GM23338 (cell line): Measurements from ENCODE around the gene RPL12. TPM values are rescaled to one million over a fixed set of nuclear protein-coding genes. Genes with fewer than 3 reads are reported as not detected.

Experiments used
- JUNB ChIP-seq: IDR thresholded peaks from one replicate; pipeline ENCODE4 v1.6.1; 2016; ENCODE audit warnings: antibody characterized with exemption; ENCODE audit not compliant: unreplicated experiment
- POLR2AphosphoS5 ChIP-seq: IDR thresholded peaks from 2 replicates; pipeline ENCODE4 v1.6.1; 2016; ENCODE audit warnings: antibody characterized with exemption, low read depth
- REST ChIP-seq: IDR thresholded peaks from one replicate; pipeline ENCODE4 v1.6.1; 2018; ENCODE audit warnings: antibody characterized with exemption; ENCODE audit not compliant: unreplicated experiment
- STAT1 ChIP-seq: IDR thresholded peaks from one replicate; pipeline ENCODE4 v1.6.1; 2016; ENCODE audit warnings: antibody characterized with exemption; ENCODE audit not compliant: unreplicated experiment
- ZNF114 ChIP-seq: fragments of 250-450 bp; sonication (Bioruptor Pico); IDR thresholded peaks from 2 replicates; pipeline ENCODE4 v1.5.0; 2020; ENCODE audit warnings: mild to moderate bottlenecking, moderate library complexity
- ZNF462 ChIP-seq: fragments of 250-450 bp; sonication (Bioruptor Pico); IDR thresholded peaks from 2 replicates; pipeline ENCODE4 v1.5.0; 2020; ENCODE audit warnings: mild to moderate bottlenecking, moderate library complexity
- polyA plus RNA-seq: library from polyadenylated mRNA; unstranded; fragments of >200 nt; fragmentation: Nextera tagmentation; extraction: Ambion mirVana; gene quantifications from 2 replicates; pipeline ENCODE4 v1.2.1, GENCODE V29; 2016
- total RNA-seq: library from RNA; depleted of rRNA; stranded (reverse); fragments of >200 nt; shearing (Covaris generic); gene quantifications from 2 replicates; pipeline ENCODE4 v1.2.3, GENCODE V29; 2014

Gene RPL12
- total and polyA plus RNA-seq, 2 experiments from 2014 or later = 2,121 to 2,596 TPM

GRCh38 chr9:127403507-127404192, 47.6 kb downstream of the RPL12 start (continued):
- TF ChIP-seq ZNF462 (CRISPR knock-in tag) = no peak
- no peak for TF ChIP-seq STAT1
- no peak for TF ChIP-seq ZNF114
- no peak for TF ChIP-seq POLR2AphosphoS5
- TF ChIP-seq REST = no peak
- TF ChIP-seq JUNB = no peak
